HuH-7.5 (cell line): ENCODE results near the gene LARP4.

ENCODE experiments used
- DNase-seq: peaks from one replicate; pipeline ENCODE4 v3.0.0; 2011; ENCODE audit warnings: low spot score

Gene LARP4

DNA sequence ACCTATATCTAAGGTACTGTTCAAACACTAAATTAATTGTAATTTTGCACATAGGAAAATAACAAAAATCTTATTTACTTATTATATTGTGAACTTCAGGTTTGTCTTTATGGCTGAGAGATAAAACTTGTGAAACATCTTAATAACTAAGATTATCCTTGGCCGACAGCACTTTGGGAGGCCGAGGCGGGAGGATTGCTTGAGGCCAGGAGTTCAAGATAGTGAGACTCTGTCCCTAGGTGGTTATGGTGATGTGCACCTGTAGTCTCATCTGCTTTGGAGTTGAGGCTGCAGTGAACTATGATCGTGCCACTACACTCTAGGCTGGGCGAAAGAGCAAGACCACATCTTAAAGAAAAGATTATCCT, 126.7 kb downstream of the LARP4 start:
- no peak for DNase-seq

GRCh38 chr12:50528800-50529199, 128.1 kb downstream of the LARP4 start:
- no peak for DNase-seq

DNA sequence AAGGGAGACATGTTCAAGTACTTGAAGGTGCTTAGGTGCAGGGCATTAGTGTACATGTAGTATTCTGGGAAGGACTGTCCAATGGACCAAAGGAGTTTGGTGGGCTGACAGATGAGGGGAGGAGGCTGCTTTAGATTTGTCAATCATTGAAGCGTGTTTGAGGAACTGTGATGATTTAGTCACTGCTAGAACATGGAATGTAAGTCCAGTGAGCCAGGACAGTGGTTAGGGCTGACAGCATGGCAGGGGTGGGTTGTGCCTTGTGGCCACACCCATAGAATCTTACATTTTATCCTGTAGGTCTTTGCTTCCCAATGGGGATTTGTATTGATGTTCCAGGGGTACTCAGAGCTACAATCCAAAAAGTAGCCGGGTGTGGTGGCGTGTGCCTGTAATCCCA, 128.7 kb downstream of the LARP4 start:
- DNase-seq, result no peak
